ENCODE data around the gene OR2D3.
A peak's percentile ranks its signal among the peaks of the same experiment; 100 is the strongest.

Gene OR2D3

GRCh38 chr11:6926208-6927029 is 5.6 kb downstream of the OR2D3 start, which contains the start of gene ZNF215:
Gene ZNF215, plus strand, starts transcription at chr11:6926426. Its CDS starts 5,847 bp downstream, at chr11:6932273.
- peak within 1 kb of the TSS; percentile 76 for H3K4me3 ChIP-seq (ENCODE audit: low read depth, low read length)
- in situ Hi-C loops (cut with HindIII; ENCODE audit: low sequenced_read_pairs) = no loop called here
- DNase-seq (ENCODE audit: low read depth, low spot score) = peak; percentile 79
- no peak for TF ChIP-seq CTCF (IDR thresholded peaks at IDR 0.05; ENCODE audit: low read depth, low read length)

- peak overlapping the region; percentile 76 for H3K4me3 ChIP-seq (ENCODE audit: low read depth, low read length)
- in situ Hi-C loops (cut with HindIII; ENCODE audit: low sequenced_read_pairs) = no loop called here
- no peak for TF ChIP-seq CTCF (IDR thresholded peaks at IDR 0.05; ENCODE audit: low read depth, low read length)
- DNase-seq (ENCODE audit: low read depth, low spot score) = no peak
Measured at GRCh38 chr11:6927030-6927617, 6.3 kb downstream of the OR2D3 start.

DNA sequence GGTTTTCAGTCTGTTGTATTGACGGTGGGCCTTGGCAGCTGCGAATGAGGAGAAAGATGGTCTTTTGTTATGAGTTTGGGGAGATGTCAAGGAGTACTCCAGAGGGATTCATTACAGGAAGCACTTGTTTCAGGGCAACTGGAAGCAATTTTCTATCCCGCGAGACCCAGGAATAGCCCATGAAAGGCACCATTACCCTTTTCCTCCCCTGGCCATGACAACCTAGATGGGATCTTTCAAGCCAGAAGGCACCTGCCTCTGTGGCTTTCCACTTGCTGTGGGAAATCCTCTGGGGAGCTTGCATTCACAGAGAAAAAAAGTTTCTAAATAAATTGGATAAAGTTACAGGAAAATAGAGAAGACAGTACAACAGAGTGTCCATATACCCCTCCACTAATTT is 8.1 kb downstream of the OR2D3 start:
- no peak for TF ChIP-seq CTCF (IDR thresholded peaks at IDR 0.05; ENCODE audit: low read depth, low read length)
- no peak for DNase-seq (ENCODE audit: low read depth, low spot score)
- H3K4me3 ChIP-seq (ENCODE audit: low read depth, low read length) = no peak overlapping the region
- in situ Hi-C loops (cut with HindIII; ENCODE audit: low sequenced_read_pairs) = no loop called here

GRCh38 chr11:6931146-6931713 is 10.4 kb downstream of the OR2D3 start:
- in situ Hi-C loops (cut with HindIII; ENCODE audit: low sequenced_read_pairs) = no loop called here
- no peak for TF ChIP-seq CTCF (IDR thresholded peaks at IDR 0.05; ENCODE audit: low read depth, low read length)
- H3K4me3 ChIP-seq (ENCODE audit: low read depth, low read length) = no peak overlapping the region
- DNase-seq (ENCODE audit: low read depth, low spot score) = no peak

GRCh38 chr11:6932145-6932544 is 11.3 kb downstream of the OR2D3 start:
- no peak overlapping the region for H3K4me3 ChIP-seq (ENCODE audit: low read depth, low read length)
- DNase-seq (ENCODE audit: low read depth, low spot score) = no peak
- no peak for TF ChIP-seq CTCF (IDR thresholded peaks at IDR 0.05; ENCODE audit: low read depth, low read length)
- in situ Hi-C loops (cut with HindIII; ENCODE audit: low sequenced_read_pairs) = no loop called here

DNA sequence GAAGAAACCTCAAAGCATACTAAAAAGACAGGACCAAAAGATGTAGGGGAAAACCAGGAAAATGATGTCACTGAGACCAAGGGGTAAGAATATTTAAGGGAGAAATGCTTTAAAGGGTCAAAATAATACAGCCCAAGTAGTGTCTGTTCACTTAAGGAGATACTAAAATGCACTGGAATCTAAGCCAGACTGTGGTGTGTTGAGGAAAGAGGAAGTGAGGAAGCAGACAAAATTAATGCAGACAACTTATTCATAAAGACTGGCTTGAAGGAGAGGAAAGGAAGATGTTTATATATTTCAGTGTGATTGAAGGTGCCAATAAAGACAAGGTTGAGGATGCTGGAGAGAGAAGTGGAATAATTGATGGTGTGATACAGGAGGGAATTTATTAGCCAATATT is 21.2 kb downstream of the OR2D3 start:
- TF ChIP-seq CTCF (IDR thresholded peaks at IDR 0.05; ENCODE audit: low read depth, low read length) = no peak
- H3K4me3 ChIP-seq (ENCODE audit: low read depth, low read length) = no peak overlapping the region
- in situ Hi-C loops (cut with HindIII; ENCODE audit: low sequenced_read_pairs) = no loop called here
- DNase-seq (ENCODE audit: low read depth, low spot score) = no peak

All from astrocyte of the spinal cord (primary cell).